ENCODE data around the gene GOLIM4.

DNA sequence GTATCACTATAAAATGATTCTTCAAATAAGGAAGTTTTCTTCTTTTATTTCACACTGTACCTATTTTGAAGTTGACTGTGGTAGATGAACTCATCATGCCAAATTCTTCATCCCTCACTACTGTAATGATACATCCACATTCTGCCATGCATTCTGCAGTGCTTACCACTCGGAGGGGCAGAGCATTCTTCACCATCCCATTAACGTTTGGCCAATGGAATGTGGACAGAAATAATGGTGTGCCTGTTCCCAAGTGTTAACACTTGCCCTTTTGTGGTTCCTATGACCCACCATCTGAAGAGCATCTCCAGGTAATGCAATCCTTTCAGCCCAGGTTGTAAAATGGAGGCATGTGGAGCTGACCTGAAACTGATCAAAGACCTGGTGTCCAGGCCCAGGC is 18.6 kb downstream of the GOLIM4 start:
- TF ChIP-seq, protein P1, sequence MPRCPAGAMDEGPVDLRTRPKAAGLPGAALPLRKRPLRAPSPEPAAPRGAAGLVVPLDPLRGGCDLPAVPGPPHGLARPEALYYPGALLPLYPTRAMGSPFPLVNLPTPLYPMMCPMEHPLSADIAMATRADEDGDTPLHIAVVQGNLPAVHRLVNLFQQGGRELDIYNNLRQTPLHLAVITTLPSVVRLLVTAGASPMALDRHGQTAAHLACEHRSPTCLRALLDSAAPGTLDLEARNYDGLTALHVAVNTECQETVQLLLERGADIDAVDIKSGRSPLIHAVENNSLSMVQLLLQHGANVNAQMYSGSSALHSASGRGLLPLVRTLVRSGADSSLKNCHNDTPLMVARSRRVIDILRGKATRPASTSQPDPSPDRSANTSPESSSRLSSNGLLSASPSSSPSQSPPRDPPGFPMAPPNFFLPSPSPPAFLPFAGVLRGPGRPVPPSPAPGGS (IDR thresholded peaks at IDR 0.05): no peak
- TF ChIP-seq, protein P2, sequence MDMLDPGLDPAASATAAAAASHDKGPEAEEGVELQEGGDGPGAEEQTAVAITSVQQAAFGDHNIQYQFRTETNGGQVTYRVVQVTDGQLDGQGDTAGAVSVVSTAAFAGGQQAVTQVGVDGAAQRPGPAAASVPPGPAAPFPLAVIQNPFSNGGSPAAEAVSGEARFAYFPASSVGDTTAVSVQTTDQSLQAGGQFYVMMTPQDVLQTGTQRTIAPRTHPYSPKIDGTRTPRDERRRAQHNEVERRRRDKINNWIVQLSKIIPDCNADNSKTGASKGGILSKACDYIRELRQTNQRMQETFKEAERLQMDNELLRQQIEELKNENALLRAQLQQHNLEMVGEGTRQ (IDR thresholded peaks at IDR 0.05): no peak
- no peak for TF ChIP-seq MYC (IDR thresholded peaks at IDR 0.05; ENCODE audit: borderline replicate concordance, low read length)
- TF ChIP-seq, protein P3, sequence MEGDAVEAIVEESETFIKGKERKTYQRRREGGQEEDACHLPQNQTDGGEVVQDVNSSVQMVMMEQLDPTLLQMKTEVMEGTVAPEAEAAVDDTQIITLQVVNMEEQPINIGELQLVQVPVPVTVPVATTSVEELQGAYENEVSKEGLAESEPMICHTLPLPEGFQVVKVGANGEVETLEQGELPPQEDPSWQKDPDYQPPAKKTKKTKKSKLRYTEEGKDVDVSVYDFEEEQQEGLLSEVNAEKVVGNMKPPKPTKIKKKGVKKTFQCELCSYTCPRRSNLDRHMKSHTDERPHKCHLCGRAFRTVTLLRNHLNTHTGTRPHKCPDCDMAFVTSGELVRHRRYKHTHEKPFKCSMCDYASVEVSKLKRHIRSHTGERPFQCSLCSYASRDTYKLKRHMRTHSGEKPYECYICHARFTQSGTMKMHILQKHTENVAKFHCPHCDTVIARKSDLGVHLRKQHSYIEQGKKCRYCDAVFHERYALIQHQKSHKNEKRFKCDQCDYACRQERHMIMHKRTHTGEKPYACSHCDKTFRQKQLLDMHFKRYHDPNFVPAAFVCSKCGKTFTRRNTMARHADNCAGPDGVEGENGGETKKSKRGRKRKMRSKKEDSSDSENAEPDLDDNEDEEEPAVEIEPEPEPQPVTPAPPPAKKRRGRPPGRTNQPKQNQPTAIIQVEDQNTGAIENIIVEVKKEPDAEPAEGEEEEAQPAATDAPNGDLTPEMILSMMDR (IDR thresholded peaks at IDR 0.05): no peak
- TF ChIP-seq CHD2 (IDR thresholded peaks at IDR 0.05; ENCODE audit: low read length, partially characterized antibody): no peak

Measured in A549 (cell line).